Neural cell (in vitro differentiated cells): ENCODE data around the gene PHGDH. TPM values are rescaled to one million over a fixed set of nuclear protein-coding genes. Genes with fewer than 3 reads are reported as not detected.

Source experiments
- H2AFZ ChIP-seq: fragments of 200-600, 300-800 bp; sonication (generic), shearing (Covaris generic); 2 replicates; pipeline ENCODE4 v1.6.0; 2014; ENCODE audit warnings: low read depth, mild to moderate bottlenecking, antibody characterized with exemption, low read length, moderate library complexity
- H3F3A ChIP-seq: fragments of 200-600 bp; shearing (Covaris generic); 2 replicates; pipeline ENCODE4 v1.6.1; 2016; ENCODE audit warnings: mild to moderate bottlenecking, moderate library complexity, mixed read lengths, antibody characterized with exemption, low read length; ENCODE audit not compliant: insufficient read depth, poor library complexity, severe bottlenecking
- H3K27ac ChIP-seq: fragments of 200-600, 300-800 bp; sonication (generic), shearing (Covaris generic); 2 replicates; pipeline ENCODE4 v1.5.1; 2014; ENCODE audit warnings: mild to moderate bottlenecking, low read length, moderate library complexity
- H3K27me3 ChIP-seq: fragments of 300-800, 200-600 bp; sonication (generic), shearing (Covaris generic); 2 replicates; pipeline ENCODE4 v1.6.0; 2014; ENCODE audit warnings: mild to moderate bottlenecking, low read depth, low read length, moderate library complexity; ENCODE audit not compliant: insufficient read depth
- H3K36me3 ChIP-seq: fragments of 300-800, 200-600 bp; sonication (generic), shearing (Covaris generic); 2 replicates; pipeline ENCODE4 v1.5.1; 2014; ENCODE audit warnings: mild to moderate bottlenecking, antibody characterized with exemption, low read length, moderate library complexity; ENCODE audit not compliant: insufficient read depth
- H3K4me2 ChIP-seq: fragments of 300-800, 200-600 bp; sonication (generic), shearing (Covaris generic); 2 replicates; pipeline ENCODE4 v1.6.0; 2014; ENCODE audit warnings: mild to moderate bottlenecking, low read length
- H3K4me3 ChIP-seq: fragments of 300-800, 200-600 bp; sonication (generic), shearing (Covaris generic); 2 replicates; pipeline ENCODE4 v1.5.1; 2014; ENCODE audit warnings: mild to moderate bottlenecking, low read length, moderate library complexity
- H3K79me2 ChIP-seq: fragments of 200-600 bp; shearing (Covaris generic); replicated peaks from 2 replicates; pipeline ENCODE4 v1.6.0; 2014; ENCODE audit warnings: mild to moderate bottlenecking, low read length, moderate library complexity; ENCODE audit not compliant: insufficient read depth
- H3K9ac ChIP-seq: fragments of 300-800, 200-600 bp; sonication (generic), shearing (Covaris generic); 2 replicates; pipeline ENCODE4 v1.6.1; 2016; ENCODE audit warnings: mild to moderate bottlenecking, low read length, mixed read lengths
- H3K9me2 ChIP-seq: fragments of 200-600 bp; shearing (Covaris generic); 2 replicates; pipeline ENCODE4 v1.6.1; 2016; ENCODE audit warnings: mild to moderate bottlenecking, low read length, mixed read lengths; ENCODE audit not compliant: insufficient read depth
- H3K9me3 ChIP-seq: fragments of 200-600, 300-800 bp; sonication (generic), shearing (Covaris generic); 2 replicates; pipeline ENCODE4 v1.6.1; 2016; ENCODE audit warnings: mild to moderate bottlenecking, mixed run types, low read length, moderate library complexity, mixed read lengths
- H4K20me1 ChIP-seq: fragments of 200-600 bp; shearing (Covaris generic); 2 replicates; pipeline ENCODE4 v1.6.1; 2016; ENCODE audit warnings: mild to moderate bottlenecking, mixed run types; ENCODE audit not compliant: insufficient read depth
- CTCF ChIP-seq: fragments of 450-650 bp; IDR thresholded peaks from 2 replicates; pipeline ENCODE4 v1.5.1; 2014; ENCODE audit warnings: antibody characterized with exemption, mild to moderate bottlenecking, moderate library complexity; ENCODE audit not compliant: poor library complexity, severe bottlenecking
- EP300 ChIP-seq: fragments of 450-650 bp; conservative IDR thresholded peaks from 2 replicates; pipeline ENCODE4 v1.6.1; 2014; ENCODE audit warnings: antibody characterized with exemption, mild to moderate bottlenecking, moderate library complexity; ENCODE audit not compliant: poor library complexity, severe bottlenecking
- EZH2 ChIP-seq: fragments of 200-600, 300-800 bp; shearing (Covaris generic), sonication (generic); IDR thresholded peaks from 2 replicates; pipeline ENCODE4 v1.6.1; 2014; ENCODE audit warnings: antibody characterized with exemption, low read length, borderline replicate concordance, mild to moderate bottlenecking; ENCODE audit not compliant: insufficient read depth, poor library complexity, severe bottlenecking
- MXI1 ChIP-seq: fragments of 450-650 bp; conservative IDR thresholded peaks from 2 replicates; pipeline ENCODE4 v1.6.1; 2014; ENCODE audit warnings: antibody characterized with exemption, mild to moderate bottlenecking; ENCODE audit not compliant: poor library complexity, severe bottlenecking
- POLR2AphosphoS5 ChIP-seq: IDR thresholded peaks from 2 replicates; pipeline ENCODE4 v1.6.1; 2012
- RAD21 ChIP-seq: fragments of 450-650 bp; conservative IDR thresholded peaks from 2 replicates; pipeline ENCODE4 v1.6.1; 2014; ENCODE audit warnings: antibody characterized with exemption, mild to moderate bottlenecking, moderate library complexity
- REST ChIP-seq: IDR thresholded peaks from 2 replicates; pipeline ENCODE4 v1.6.1; 2012; ENCODE audit warnings: borderline replicate concordance
- SMC3 ChIP-seq: fragments of 450-650 bp; conservative IDR thresholded peaks from 2 replicates; pipeline ENCODE4 v1.6.1; 2014; ENCODE audit warnings: antibody characterized with exemption, mild to moderate bottlenecking, moderate library complexity; ENCODE audit not compliant: poor library complexity
- TAF1 ChIP-seq: IDR thresholded peaks from 2 replicates; pipeline ENCODE4 v1.6.1; 2012; ENCODE audit warnings: low read depth
- polyA plus RNA-seq: library from polyadenylated mRNA; depleted of rRNA; stranded (reverse); fragments of >200 nt; gene quantifications from 2 replicates; pipeline ENCODE4 v1.2.3, GENCODE V29; 2014

PHGDH gene
- polyA plus RNA-seq, 1 donor from 2014 or later, result 11.8 TPM

- no peak overlapping the region for H3K27ac ChIP-seq
- no peak overlapping the region for H3K4me3 ChIP-seq
- no peaks in the 10 kb centered on the region for H3F3A ChIP-seq
- no peaks in the 10 kb centered on the region for H3K79me2 ChIP-seq
- H3K9me3 ChIP-seq, result no peaks in the 10 kb centered on the region
- no peaks in the 10 kb centered on the region for H3K9me2 ChIP-seq
- no peaks in the 10 kb centered on the region for H3K27me3 ChIP-seq
- H2AFZ ChIP-seq, result no peak overlapping the region
- TF ChIP-seq EZH2 (no peak), REST (no peak), TAF1 (no peak), RAD21 (no peak), POLR2AphosphoS5 (no peak), EP300 (no peak), CTCF (no peak), SMC3 (no peak), MXI1 (no peak)
- no peak overlapping the region for H3K4me2 ChIP-seq
- H4K20me1 ChIP-seq, result no peaks in the 10 kb centered on the region
- no peaks in the 10 kb centered on the region for H3K36me3 ChIP-seq
- no peak overlapping the region for H3K9ac ChIP-seq
Measured at GRCh38 chr1:119779869-119780356, 68.2 kb downstream of the PHGDH start.

- Histone ChIP-seq H3K79me2 (no peaks in the 10 kb centered on the region), H3K27ac (no peak overlapping the region), H3K4me2 (no peak overlapping the region), H3K9ac (no peak overlapping the region), H3K4me3 (no peak overlapping the region), H3K36me3 (no peaks in the 10 kb centered on the region), H3F3A (no peaks in the 10 kb centered on the region), H2AFZ (no peak overlapping the region), H3K9me2 (no peaks in the 10 kb centered on the region), H3K27me3 (no peaks in the 10 kb centered on the region), H3K9me3 (no peaks in the 10 kb centered on the region), H4K20me1 (no peaks in the 10 kb centered on the region)
- TF ChIP-seq EP300 (no peak), REST (no peak), MXI1 (no peak), POLR2AphosphoS5 (no peak), CTCF (no peak), RAD21 (no peak), EZH2 (no peak), SMC3 (no peak), TAF1 (no peak)
Measured at GRCh38 chr1:119781434-119782210, 69.9 kb downstream of the PHGDH start.
